ENCODE data around the gene SEMA3E. TPM values are rescaled to one million over a fixed set of nuclear protein-coding genes. Genes with fewer than 3 reads are reported as not detected.

The SEMA3E gene
- total RNA-seq, 1 experiment from 2014 or later, result 2.5 TPM

DNA sequence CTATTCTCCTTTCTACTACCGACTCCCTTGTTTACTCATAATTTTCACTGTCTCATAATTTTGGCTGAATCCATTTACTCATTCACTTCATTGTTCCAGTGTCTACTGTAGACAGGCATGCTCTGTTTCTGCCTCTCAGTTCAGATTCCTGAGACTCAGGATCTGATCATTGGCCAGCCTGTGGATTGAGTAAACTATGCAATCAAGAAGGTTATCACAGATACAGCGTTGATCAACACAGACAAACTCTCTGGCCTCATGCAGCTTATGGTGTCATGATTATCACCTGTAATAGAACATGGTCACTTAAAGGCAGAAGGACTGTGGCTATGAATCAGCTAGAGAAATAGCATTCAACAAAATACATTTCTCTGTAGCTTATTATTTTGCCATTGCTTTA is 86.0 kb downstream of the SEMA3E start (continued):
- TF ChIP-seq ZNF423 (CRISPR knock-in tag; IDR thresholded peaks at IDR 0.05) (no peak), NFATC4 (CRISPR knock-in tag; IDR thresholded peaks at IDR 0.05) (no peak), NR3C1 (CRISPR knock-in tag; conservative IDR thresholded peaks at IDR 0.05; ENCODE audit: low read depth) (no peak)
- TF ChIP-seq, protein P1, sequence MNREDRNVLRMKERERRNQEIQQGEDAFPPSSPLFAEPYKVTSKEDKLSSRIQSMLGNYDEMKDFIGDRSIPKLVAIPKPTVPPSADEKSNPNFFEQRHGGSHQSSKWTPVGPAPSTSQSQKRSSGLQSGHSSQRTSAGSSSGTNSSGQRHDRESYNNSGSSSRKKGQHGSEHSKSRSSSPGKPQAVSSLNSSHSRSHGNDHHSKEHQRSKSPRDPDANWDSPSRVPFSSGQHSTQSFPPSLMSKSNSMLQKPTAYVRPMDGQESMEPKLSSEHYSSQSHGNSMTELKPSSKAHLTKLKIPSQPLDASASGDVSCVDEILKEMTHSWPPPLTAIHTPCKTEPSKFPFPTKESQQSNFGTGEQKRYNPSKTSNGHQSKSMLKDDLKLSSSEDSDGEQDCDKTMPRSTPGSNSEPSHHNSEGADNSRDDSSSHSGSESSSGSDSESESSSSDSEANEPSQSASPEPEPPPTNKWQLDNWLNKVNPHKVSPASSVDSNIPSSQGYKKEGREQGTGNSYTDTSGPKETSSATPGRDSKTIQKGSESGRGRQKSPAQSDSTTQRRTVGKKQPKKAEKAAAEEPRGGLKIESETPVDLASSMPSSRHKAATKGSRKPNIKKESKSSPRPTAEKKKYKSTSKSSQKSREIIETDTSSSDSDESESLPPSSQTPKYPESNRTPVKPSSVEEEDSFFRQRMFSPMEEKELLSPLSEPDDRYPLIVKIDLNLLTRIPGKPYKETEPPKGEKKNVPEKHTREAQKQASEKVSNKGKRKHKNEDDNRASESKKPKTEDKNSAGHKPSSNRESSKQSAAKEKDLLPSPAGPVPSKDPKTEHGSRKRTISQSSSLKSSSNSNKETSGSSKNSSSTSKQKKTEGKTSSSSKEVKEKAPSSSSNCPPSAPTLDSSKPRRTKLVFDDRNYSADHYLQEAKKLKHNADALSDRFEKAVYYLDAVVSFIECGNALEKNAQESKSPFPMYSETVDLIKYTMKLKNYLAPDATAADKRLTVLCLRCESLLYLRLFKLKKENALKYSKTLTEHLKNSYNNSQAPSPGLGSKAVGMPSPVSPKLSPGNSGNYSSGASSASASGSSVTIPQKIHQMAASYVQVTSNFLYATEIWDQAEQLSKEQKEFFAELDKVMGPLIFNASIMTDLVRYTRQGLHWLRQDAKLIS (CRISPR knock-in tag; IDR thresholded peaks at IDR 0.05; ENCODE audit: borderline replicate concordance), result no peak

- H3K27me3 Mint-ChIP-seq (ENCODE audit: low read depth), result no peaks in the 10 kb centered on the region
- CTCF ChIA-PET, result no interaction called here
- H3K4me3 Mint-ChIP-seq, result no peak overlapping the region
- no peak overlapping the region for H3K27ac Mint-ChIP-seq
- H3K36me3 Mint-ChIP-seq, result no peaks in the 10 kb centered on the region
- H3K9me3 Mint-ChIP-seq, result peaks cover 8% of the 10 kb centered on the region
- TF ChIP-seq ZSCAN18 (CRISPR knock-in tag; IDR thresholded peaks at IDR 0.05) (no peak), GRHL2 (CRISPR knock-in tag; IDR thresholded peaks at IDR 0.05; ENCODE audit: insufficient replicate concordance, severe bottlenecking) (no peak), PREB (CRISPR knock-in tag; IDR thresholded peaks at IDR 0.05; ENCODE audit: borderline replicate concordance) (no peak), ZNF263 (CRISPR knock-in tag; IDR thresholded peaks at IDR 0.05; ENCODE audit: low read depth) (no peak), ZNF138 (CRISPR knock-in tag; conservative IDR thresholded peaks at IDR 0.05) (no peak), E2F5 (CRISPR knock-in tag; IDR thresholded peaks at IDR 0.05) (no peak)
- TF ChIP-seq, protein P2, sequence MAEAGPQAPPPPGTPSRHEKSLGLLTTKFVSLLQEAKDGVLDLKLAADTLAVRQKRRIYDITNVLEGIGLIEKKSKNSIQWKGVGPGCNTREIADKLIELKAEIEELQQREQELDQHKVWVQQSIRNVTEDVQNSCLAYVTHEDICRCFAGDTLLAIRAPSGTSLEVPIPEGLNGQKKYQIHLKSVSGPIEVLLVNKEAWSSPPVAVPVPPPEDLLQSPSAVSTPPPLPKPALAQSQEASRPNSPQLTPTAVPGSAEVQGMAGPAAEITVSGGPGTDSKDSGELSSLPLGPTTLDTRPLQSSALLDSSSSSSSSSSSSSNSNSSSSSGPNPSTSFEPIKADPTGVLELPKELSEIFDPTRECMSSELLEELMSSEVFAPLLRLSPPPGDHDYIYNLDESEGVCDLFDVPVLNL (CRISPR knock-in tag; IDR thresholded peaks at IDR 0.05; ENCODE audit: borderline replicate concordance, low read depth), result no peak
- POLR2A ChIA-PET, result no interaction called here
- ATAC-seq (no peak), DNase-seq (ENCODE audit: low spot score) (no peak)
- no peaks in the 10 kb centered on the region for H3K4me1 Mint-ChIP-seq
These were observed 86.7 kb downstream of the SEMA3E start for GRCh38 chr7:83562289-83562688.

- POLR2A ChIA-PET, result no interaction called here
- peaks cover 4% of the 10 kb centered on the region for H3K9me3 Mint-ChIP-seq
- H3K4me3 Mint-ChIP-seq, result no peak overlapping the region
- H3K36me3 Mint-ChIP-seq, result no peaks in the 10 kb centered on the region
- H3K4me1 Mint-ChIP-seq, result no peaks in the 10 kb centered on the region
- no peak overlapping the region for H3K27ac Mint-ChIP-seq
- ATAC-seq (no peak), DNase-seq (ENCODE audit: low spot score) (no peak)
- H3K27me3 Mint-ChIP-seq (ENCODE audit: low read depth), result no peaks in the 10 kb centered on the region
- CTCF ChIA-PET, result no interaction called here
- TF ChIP-seq TEAD1 (CRISPR knock-in tag; IDR thresholded peaks at IDR 0.05) (no peak), SMAD4 (CRISPR knock-in tag; IDR thresholded peaks at IDR 0.05) (no peak), NFATC4 (CRISPR knock-in tag; IDR thresholded peaks at IDR 0.05) (no peak), SP1 (CRISPR knock-in tag; conservative IDR thresholded peaks at IDR 0.05) (no peak), ZNF138 (CRISPR knock-in tag; conservative IDR thresholded peaks at IDR 0.05) (no peak), ESRRA (CRISPR knock-in tag; IDR thresholded peaks at IDR 0.05; ENCODE audit: borderline replicate concordance) (no peak), NFYB (CRISPR knock-in tag; conservative IDR thresholded peaks at IDR 0.05; ENCODE audit: low read depth) (no peak), OVOL2 (CRISPR knock-in tag; IDR thresholded peaks at IDR 0.05; ENCODE audit: borderline replicate concordance) (no peak), ZNF317 (CRISPR knock-in tag; IDR thresholded peaks at IDR 0.05; ENCODE audit: borderline replicate concordance, low read depth) (no peak), ZNF423 (CRISPR knock-in tag; IDR thresholded peaks at IDR 0.05) (no peak), TP53 (CRISPR knock-in tag; IDR thresholded peaks at IDR 0.05) (no peak), ZNF121 (CRISPR knock-in tag; IDR thresholded peaks at IDR 0.05) (no peak), SMAD3 (CRISPR knock-in tag; IDR thresholded peaks at IDR 0.05; ENCODE audit: borderline replicate concordance) (no peak)
- TF ChIP-seq, protein P3, sequence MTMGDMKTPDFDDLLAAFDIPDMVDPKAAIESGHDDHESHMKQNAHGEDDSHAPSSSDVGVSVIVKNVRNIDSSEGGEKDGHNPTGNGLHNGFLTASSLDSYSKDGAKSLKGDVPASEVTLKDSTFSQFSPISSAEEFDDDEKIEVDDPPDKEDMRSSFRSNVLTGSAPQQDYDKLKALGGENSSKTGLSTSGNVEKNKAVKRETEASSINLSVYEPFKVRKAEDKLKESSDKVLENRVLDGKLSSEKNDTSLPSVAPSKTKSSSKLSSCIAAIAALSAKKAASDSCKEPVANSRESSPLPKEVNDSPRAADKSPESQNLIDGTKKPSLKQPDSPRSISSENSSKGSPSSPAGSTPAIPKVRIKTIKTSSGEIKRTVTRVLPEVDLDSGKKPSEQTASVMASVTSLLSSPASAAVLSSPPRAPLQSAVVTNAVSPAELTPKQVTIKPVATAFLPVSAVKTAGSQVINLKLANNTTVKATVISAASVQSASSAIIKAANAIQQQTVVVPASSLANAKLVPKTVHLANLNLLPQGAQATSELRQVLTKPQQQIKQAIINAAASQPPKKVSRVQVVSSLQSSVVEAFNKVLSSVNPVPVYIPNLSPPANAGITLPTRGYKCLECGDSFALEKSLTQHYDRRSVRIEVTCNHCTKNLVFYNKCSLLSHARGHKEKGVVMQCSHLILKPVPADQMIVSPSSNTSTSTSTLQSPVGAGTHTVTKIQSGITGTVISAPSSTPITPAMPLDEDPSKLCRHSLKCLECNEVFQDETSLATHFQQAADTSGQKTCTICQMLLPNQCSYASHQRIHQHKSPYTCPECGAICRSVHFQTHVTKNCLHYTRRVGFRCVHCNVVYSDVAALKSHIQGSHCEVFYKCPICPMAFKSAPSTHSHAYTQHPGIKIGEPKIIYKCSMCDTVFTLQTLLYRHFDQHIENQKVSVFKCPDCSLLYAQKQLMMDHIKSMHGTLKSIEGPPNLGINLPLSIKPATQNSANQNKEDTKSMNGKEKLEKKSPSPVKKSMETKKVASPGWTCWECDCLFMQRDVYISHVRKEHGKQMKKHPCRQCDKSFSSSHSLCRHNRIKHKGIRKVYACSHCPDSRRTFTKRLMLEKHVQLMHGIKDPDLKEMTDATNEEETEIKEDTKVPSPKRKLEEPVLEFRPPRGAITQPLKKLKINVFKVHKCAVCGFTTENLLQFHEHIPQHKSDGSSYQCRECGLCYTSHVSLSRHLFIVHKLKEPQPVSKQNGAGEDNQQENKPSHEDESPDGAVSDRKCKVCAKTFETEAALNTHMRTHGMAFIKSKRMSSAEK (CRISPR knock-in tag; IDR thresholded peaks at IDR 0.05; ENCODE audit: borderline replicate concordance), result no peak
These were observed 89.1 kb downstream of the SEMA3E start for GRCh38 chr7:83559887-83560286.
